Testis (tissue), 2 donors: ENCODE measurements around the gene MYO1A.

Source experiments
- CTCF ChIP-seq, 3 experiments: fragments of 450-650 bp in 2 of 3; fragments of 200-600 bp in 1 of 3; sonication (generic) in 1 of 3; IDR thresholded peaks; one replicate each; pipeline ENCODE4 v1.5.1; 2016 to 2019; ENCODE audit warnings: antibody characterized with exemption in 3 of 3, mild to moderate bottlenecking in 2 of 3, moderate library complexity in 1 of 3
- POLR2A ChIP-seq: fragments of 450-650 bp; IDR thresholded peaks from one replicate; pipeline ENCODE4 v1.6.1; 2017; ENCODE audit warnings: antibody characterized with exemption, mild to moderate bottlenecking, moderate library complexity

GRCh38 chr12:57044468-57044867 lies 5.5 kb downstream of the MYO1A start:
- TF ChIP-seq POLR2A (no peak), CTCF (IDR thresholded peaks at IDR 0.05) (no peak)
